HFFc6 (cell line): Measurements from ENCODE around the gene NT5E. TPM values are rescaled to one million over a fixed set of nuclear protein-coding genes. Genes with fewer than 3 reads are reported as not detected.
"Not testable (repeated sequence)": the region's sequence is repeated elsewhere in the genome, so short reads cannot be mapped to it uniquely, and the experiment has no call there.

Experiments used
- DNase-seq: peaks from one replicate; pipeline ENCODE4 v3.0.0-alpha.2; 2018
- H3K27ac Mint-ChIP-seq: 2 replicates; pipeline ENCODE4 v1.8.0; 2020; ENCODE audit warnings: mild to moderate bottlenecking, mixed read lengths
- H3K27me3 Mint-ChIP-seq: 2 replicates; pipeline ENCODE4 v1.8.0; 2021; ENCODE audit warnings: mild to moderate bottlenecking, moderate library complexity, mixed read lengths; ENCODE audit not compliant: insufficient read depth
- H3K36me3 Mint-ChIP-seq: 2 replicates; pipeline ENCODE4 v1.8.0; 2021; ENCODE audit warnings: low read depth, mixed read lengths
- H3K4me1 Mint-ChIP-seq: 2 replicates; pipeline ENCODE4 v1.8.0; 2020; ENCODE audit warnings: low read depth, mixed read lengths
- H3K4me3 Mint-ChIP-seq: 2 replicates; pipeline ENCODE4 v1.8.0; 2020; ENCODE audit warnings: mild to moderate bottlenecking, moderate library complexity, mixed read lengths
- H3K9me3 Mint-ChIP-seq: 2 replicates; pipeline ENCODE4 v1.8.0; 2020; ENCODE audit warnings: mild to moderate bottlenecking, mixed read lengths
- CTCF ChIP-seq: fragments of 200-600 bp; sonication (generic); IDR thresholded peaks from 2 replicates; pipeline ENCODE4 v1.5.0; 2021; ENCODE audit warnings: antibody characterized with exemption, mild to moderate bottlenecking
- total RNA-seq, 6 experiments: library from RNA; stranded (reverse); fragmentation: NEBNext Ultra II Directional; extraction: Animal tissue kit (Norgen Biotek cat#: 25700); gene quantifications; 2 replicates in 1 of 6; 3 replicates in 5 of 6; pipeline ENCODE4 v1.2.3, GENCODE V29; 2021

The NT5E gene
- total RNA-seq, 6 experiments from 2014 or later, result 263 to 375 (median 316) TPM

GRCh38 chr6:85506441-85507093, 56.7 kb downstream of the NT5E start:
- Mint-ChIP-seq H3K9me3 (no peaks in the 10 kb centered on the region), H3K27ac (no peak overlapping the region), H3K27me3 (no peaks in the 10 kb centered on the region; the same call in 1 of the 2 replicates), H3K36me3 (peaks cover 28% of the 10 kb centered on the region), H3K4me3 (no peak overlapping the region), H3K4me1 (peaks cover 8% of the 10 kb centered on the region)
- DNase-seq, result no peak
- TF ChIP-seq CTCF, result no peak

- no peak for TF ChIP-seq CTCF
- DNase-seq, result no peak
- Mint-ChIP-seq H3K27ac (peak overlapping the region; percentile 36; the same call in 1 of the 2 replicates), H3K9me3 (no peaks in the 10 kb centered on the region), H3K4me1 (peaks cover 11% of the 10 kb centered on the region), H3K27me3 (no peaks in the 10 kb centered on the region), H3K36me3 (peaks cover 13% of the 10 kb centered on the region), H3K4me3 (no peak overlapping the region)
These were observed 66.3 kb downstream of the NT5E start for GRCh38 chr6:85516168-85516567.

GRCh38 chr6:85524281-85524680, 74.4 kb downstream of the NT5E start:
- H3K27ac Mint-ChIP-seq, H3K27me3 Mint-ChIP-seq, H3K4me1 Mint-ChIP-seq, H3K9me3 Mint-ChIP-seq, H3K4me3 Mint-ChIP-seq, DNase-seq: not testable (repeated sequence)
- H3K36me3 Mint-ChIP-seq, result peaks cover 38% of the 10 kb centered on the region

- Mint-ChIP-seq H3K27ac (peak overlapping the region; percentile 44; the same call in 1 of the 2 replicates), H3K9me3 (no peaks in the 10 kb centered on the region), H3K36me3 (peaks cover 5% of the 10 kb centered on the region), H3K4me1 (peaks cover 7% of the 10 kb centered on the region), H3K27me3 (no peaks in the 10 kb centered on the region), H3K4me3 (no peak overlapping the region)
- DNase-seq, result peak; percentile 8
- peak; percentile 92 for TF ChIP-seq CTCF
These were observed 87.2 kb downstream of the NT5E start for GRCh38 chr6:85537055-85537494.

- H3K4me3 Mint-ChIP-seq, result no peak overlapping the region
- H3K27ac Mint-ChIP-seq, result peak overlapping the region; percentile 69; the same call in 1 of the 2 replicates
- no peak for TF ChIP-seq CTCF
These were observed 94.9 kb downstream of the NT5E start for GRCh38 chr6:85544776-85545175.

More at GRCh38 chr6:85544776-85545175, 94.9 kb downstream of the NT5E start:
- H3K4me1 Mint-ChIP-seq, result peaks cover 16% of the 10 kb centered on the region
- no peaks in the 10 kb centered on the region for H3K9me3 Mint-ChIP-seq
- H3K36me3 Mint-ChIP-seq, result peaks cover 26% of the 10 kb centered on the region
- no peaks in the 10 kb centered on the region for H3K27me3 Mint-ChIP-seq
- DNase-seq, result peak; percentile 38

Other genes starting within 250 kb of the NT5E start
- 10 to 100 TPM; 60.9 to 69.3 (median 65.3) TPM for gene SNX14, start 143.8 kb downstream of the NT5E start, total RNA-seq
- gene SYNCRIP, start 192.8 kb downstream of the NT5E start, total RNA-seq, result 100 to 1,000 TPM; 122 to 139 (median 133) TPM